CD8-positive, alpha-beta memory T cell (primary cell): ENCODE measurements around the gene FAM89B. TPM values are rescaled to one million over a fixed set of nuclear protein-coding genes. Genes with fewer than 3 reads are reported as not detected.
A peak's percentile ranks its signal among the peaks of the same experiment; 100 is the strongest.

Source experiments
- CTCF ChIA-PET: fragments of 350-600 bp; sonication (Branson Sonifier 250); formaldehyde crosslinking; loops from one replicate; lab custom pipeline; 2021; ENCODE audit warnings: antibody characterized with exemption; lab: Charles Lee
- POLR2A ChIA-PET: fragments of 350-600 bp; sonication (Branson Sonifier 250); formaldehyde crosslinking; loops from one replicate; lab custom pipeline; 2021; ENCODE audit warnings: antibody characterized with exemption; lab: Charles Lee
- DNase-seq, 5 donors: peaks; one replicate each; pipeline versions ENCODE4 v3.0.0 to v3.0.0-alpha.2; 2020 to 2022; ENCODE audit warnings: mixed read lengths in 1 of 5
- H3K27ac ChIP-seq: one replicate; pipeline ENCODE4 v1.7.0; 2013; ENCODE audit warnings: low read depth, mild to moderate bottlenecking, low read length, moderate library complexity
- H3K27me3 ChIP-seq: 2 replicates; pipeline ENCODE4 v1.7.0; 2013; ENCODE audit warnings: low read length, mild to moderate bottlenecking; ENCODE audit not compliant: insufficient read depth, poor library complexity, severe bottlenecking
- H3K36me3 ChIP-seq: 2 replicates; pipeline ENCODE4 v1.7.0; 2013; ENCODE audit warnings: mild to moderate bottlenecking, low read length, moderate library complexity; ENCODE audit not compliant: insufficient read depth
- H3K4me1 ChIP-seq: 2 replicates; pipeline ENCODE4 v1.7.0; 2013; ENCODE audit warnings: mild to moderate bottlenecking, low read length, moderate library complexity; ENCODE audit not compliant: insufficient read depth
- H3K4me3 ChIP-seq: 2 replicates; pipeline ENCODE4 v1.7.0; 2013; ENCODE audit warnings: mild to moderate bottlenecking, low read length
- H3K9me3 ChIP-seq: 2 replicates; pipeline ENCODE4 v1.7.0; 2013; ENCODE audit warnings: mild to moderate bottlenecking, low read length
- H3K27ac Mint-ChIP-seq, 8 donors: one replicate each; pipeline ENCODE4 v1.8.0; 2020 to 2021; ENCODE audit warnings: mixed read lengths in 8 of 8, mild to moderate bottlenecking in 6 of 8, inconsistent platforms in 3 of 8, moderate library complexity in 3 of 8
- H3K27me3 Mint-ChIP-seq, 2 donors: one replicate each; pipeline ENCODE4 v1.8.0; 2020 to 2021; ENCODE audit warnings: mixed read lengths in 2 of 2, mild to moderate bottlenecking in 1 of 2, moderate library complexity in 1 of 2
- H3K36me3 Mint-ChIP-seq, 3 donors: one replicate each; pipeline ENCODE4 v1.8.0; 2020 to 2021; ENCODE audit warnings: mixed read lengths in 3 of 3, inconsistent platforms in 1 of 3, mild to moderate bottlenecking in 1 of 3
- H3K4me1 Mint-ChIP-seq, 3 donors: one replicate each; pipeline ENCODE4 v1.8.0; 2020 to 2021; ENCODE audit warnings: mixed read lengths in 3 of 3, inconsistent platforms in 1 of 3, mild to moderate bottlenecking in 1 of 3
- H3K4me3 Mint-ChIP-seq, 7 donors: one replicate each; pipeline ENCODE4 v1.8.0; 2020 to 2021; ENCODE audit warnings: mixed read lengths in 7 of 7, mild to moderate bottlenecking in 6 of 7, moderate library complexity in 4 of 7, inconsistent platforms in 2 of 7
- H3K9me3 Mint-ChIP-seq, 5 donors: one replicate each; pipeline ENCODE4 v1.8.0; 2020 to 2022; ENCODE audit warnings: mixed read lengths in 5 of 5, mild to moderate bottlenecking in 3 of 5, moderate library complexity in 2 of 5, inconsistent platforms in 1 of 5
- polyA plus RNA-seq: library from polyadenylated mRNA; unstranded; fragments of 300-500 nt; fragmentation: Illumina TruSeq; gene quantifications from one replicate; pipeline ENCODE4 v1.2.3, GENCODE V29; 2021
- total RNA-seq, 2 experiments: library from RNA; stranded (reverse); gene quantifications; one replicate each; pipeline ENCODE4 v1.2.3, GENCODE V29; 2021

Gene FAM89B
- total and polyA plus RNA-seq, 3 experiments from 2014 or later, result 30.8 to 138 (median 34.1) TPM

- H3K4me1 Mint-ChIP-seq, result peaks cover 26 to 62% (median 31%) of the 10 kb centered on the region in 3 donors
- CTCF ChIA-PET, result interaction anchor here (1.1 to 2.6 kb wide), 11 partner anchors 9 to 244 kb away, joined by 3 to 28 read pairs (median 6); partner anchors contain the start of genes EHBP1L1, KAT5, MUS81 and RELA
- DNase-seq, result peak in 2 of 5 donors; percentile 18 to 47
- H3K27me3 ChIP-seq, result no peaks in the 10 kb centered on the region
- H3K27me3 Mint-ChIP-seq, result no peaks in the 10 kb centered on the region
- POLR2A ChIA-PET, result interaction anchor here (0.6 to 3.7 kb wide), 18 partner anchors 10 to 275 kb away, joined by 3 to 32 read pairs (median 8); partner anchors contain the start of genes CCDC85B, CFL1, EHBP1L1 and FAM89B
- no peaks in the 10 kb centered on the region for H3K9me3 Mint-ChIP-seq
- H3K36me3 ChIP-seq, result peaks cover 12% of the 10 kb centered on the region
- no peaks in the 10 kb centered on the region for H3K9me3 ChIP-seq
- H3K36me3 Mint-ChIP-seq, result peaks cover 0 to 59% (median 2%) of the 10 kb centered on the region in 3 donors
- H3K27ac Mint-ChIP-seq, result peak overlapping the region; percentile 88 to 100 (median 99)
- H3K4me1 ChIP-seq, result peaks cover 38% of the 10 kb centered on the region
- peak overlapping the region; percentile 89 to 99 (median 97) for H3K4me3 Mint-ChIP-seq
- peak overlapping the region; percentile 67 for H3K4me3 ChIP-seq
- peak overlapping the region; percentile 70 for H3K27ac ChIP-seq
Measured at GRCh38 chr11:65615950-65616574, 43.7 kb downstream of the FAM89B start.

- Histone ChIP-seq H3K27ac (peak overlapping the region; percentile 70), H3K4me3 (peak overlapping the region; percentile 62), H3K36me3 (peaks cover 16% of the 10 kb centered on the region), H3K27me3 (no peaks in the 10 kb centered on the region), H3K9me3 (no peaks in the 10 kb centered on the region), H3K4me1 (peaks cover 32% of the 10 kb centered on the region)
- no peaks in the 10 kb centered on the region for H3K9me3 Mint-ChIP-seq
- POLR2A ChIA-PET, result interaction anchor here (0.6 to 3.7 kb wide), 6 partner anchors 22 to 242 kb away, joined by 3 to 32 read pairs (median 4); partner anchors contain the start of genes CFL1, FAM89B and SIPA1
- CTCF ChIA-PET, result interaction anchor here (1.1 to 2.6 kb wide), 2 partner anchors 75 to 95 kb away, joined by 5 to 16 read pairs; partner anchors contain the start of gene KAT5
- DNase-seq, result no peak
- H3K27me3 Mint-ChIP-seq, result no peaks in the 10 kb centered on the region
- H3K4me3 Mint-ChIP-seq, result peak overlapping the region; percentile 89 to 96 (median 91)
- H3K4me1 Mint-ChIP-seq, result peaks cover 26 to 58% (median 31%) of the 10 kb centered on the region in 3 donors
- H3K36me3 Mint-ChIP-seq, result peaks cover 0 to 64% (median 2%) of the 10 kb centered on the region in 3 donors
- peak overlapping the region; percentile 74 to 99 (median 94) for H3K27ac Mint-ChIP-seq
Measured at GRCh38 chr11:65616575-65617001, 44.2 kb downstream of the FAM89B start.

- H3K27ac Mint-ChIP-seq, result peak overlapping the region; percentile 74 to 99 (median 94)
- peaks cover 16% of the 10 kb centered on the region for H3K36me3 ChIP-seq
- H3K4me1 Mint-ChIP-seq, result peaks cover 21 to 54% (median 24%) of the 10 kb centered on the region in 3 donors
- peaks cover 0 to 67% (median 3%) of the 10 kb centered on the region in 3 donors for H3K36me3 Mint-ChIP-seq
- CTCF ChIA-PET, result interaction anchor here (1.1 to 2.6 kb wide), 2 partner anchors 76 to 94 kb away, joined by 5 to 16 read pairs; partner anchors contain the start of gene KAT5
- peak overlapping the region; percentile 70 for H3K27ac ChIP-seq
- POLR2A ChIA-PET, result interaction anchor here (0.6 to 3.7 kb wide), 4 partner anchors 35 to 241 kb away, joined by 3 to 32 read pairs (median 4); partner anchors contain the start of genes CFL1 and FAM89B
- no peak overlapping the region for H3K4me3 ChIP-seq
- H3K27me3 Mint-ChIP-seq, result no peaks in the 10 kb centered on the region
- no peaks in the 10 kb centered on the region for H3K9me3 Mint-ChIP-seq
- no peak for DNase-seq
- H3K9me3 ChIP-seq, result no peaks in the 10 kb centered on the region
- H3K27me3 ChIP-seq, result no peaks in the 10 kb centered on the region
- H3K4me3 Mint-ChIP-seq, result peak overlapping the region; percentile 89 to 96 (median 91)
- peaks cover 25% of the 10 kb centered on the region for H3K4me1 ChIP-seq
Measured at GRCh38 chr11:65617136-65617850, 45.0 kb downstream of the FAM89B start.

GRCh38 chr11:65617990-65618751 lies 45.8 kb downstream of the FAM89B start:
- POLR2A ChIA-PET, result no interaction called here
- Mint-ChIP-seq H3K27ac (peak overlapping the region in 1 of 8 donors; percentile 19), H3K4me1 (peaks cover 15 to 45% (median 15%) of the 10 kb centered on the region in 3 donors), H3K9me3 (no peaks in the 10 kb centered on the region), H3K27me3 (no peaks in the 10 kb centered on the region), H3K36me3 (peaks cover 0 to 72% (median 3%) of the 10 kb centered on the region in 3 donors), H3K4me3 (peak overlapping the region in 2 of 7 donors; percentile 56 to 89)
- peaks cover 16% of the 10 kb centered on the region for H3K36me3 ChIP-seq
- H3K9me3 ChIP-seq, result no peaks in the 10 kb centered on the region
- CTCF ChIA-PET, result no interaction called here
- H3K27ac ChIP-seq, result no peak overlapping the region
- H3K27me3 ChIP-seq, result no peaks in the 10 kb centered on the region
- no peak overlapping the region for H3K4me3 ChIP-seq
- peaks cover 16% of the 10 kb centered on the region for H3K4me1 ChIP-seq
- no peak for DNase-seq

- no peak overlapping the region for H3K4me3 ChIP-seq
- ChIA-PET POLR2A (no interaction called here), CTCF (no interaction called here)
- no peak for DNase-seq
- H3K27me3 ChIP-seq, result no peaks in the 10 kb centered on the region
- H3K27ac ChIP-seq, result no peak overlapping the region
- peaks cover 20% of the 10 kb centered on the region for H3K36me3 ChIP-seq
- H3K9me3 ChIP-seq, result no peaks in the 10 kb centered on the region
- Mint-ChIP-seq H3K9me3 (no peaks in the 10 kb centered on the region), H3K4me1 (peaks cover 13 to 40% (median 14%) of the 10 kb centered on the region in 3 donors), H3K4me3 (peak overlapping the region in 3 of 7 donors; percentile 15 to 78 (median 54)), H3K27me3 (no peaks in the 10 kb centered on the region), H3K27ac (peak overlapping the region in 1 of 8 donors; percentile 61), H3K36me3 (peaks cover 0 to 78% (median 3%) of the 10 kb centered on the region in 3 donors)
- peaks cover 14% of the 10 kb centered on the region for H3K4me1 ChIP-seq
Measured at GRCh38 chr11:65618763-65619162, 46.4 kb downstream of the FAM89B start.

GRCh38 chr11:65619281-65619928 lies 47.1 kb downstream of the FAM89B start:
- peaks cover 14% of the 10 kb centered on the region for H3K4me1 ChIP-seq
- Mint-ChIP-seq H3K27me3 (no peaks in the 10 kb centered on the region), H3K4me1 (peaks cover 11 to 36% (median 14%) of the 10 kb centered on the region in 3 donors), H3K4me3 (peak overlapping the region in 2 of 7 donors; percentile 46 to 58), H3K36me3 (peaks cover 0 to 78% (median 3%) of the 10 kb centered on the region in 3 donors), H3K27ac (peak overlapping the region in 1 of 8 donors; percentile 38), H3K9me3 (no peaks in the 10 kb centered on the region)
- POLR2A ChIA-PET, result no interaction called here
- DNase-seq, result no peak
- CTCF ChIA-PET, result no interaction called here
- no peak overlapping the region for H3K4me3 ChIP-seq
- no peak overlapping the region for H3K27ac ChIP-seq
- no peaks in the 10 kb centered on the region for H3K27me3 ChIP-seq
- peaks cover 24% of the 10 kb centered on the region for H3K36me3 ChIP-seq
- no peaks in the 10 kb centered on the region for H3K9me3 ChIP-seq

- Histone ChIP-seq H3K9me3 (no peaks in the 10 kb centered on the region), H3K4me1 (peaks cover 14% of the 10 kb centered on the region), H3K27ac (no peak overlapping the region), H3K4me3 (no peak overlapping the region), H3K36me3 (peaks cover 24% of the 10 kb centered on the region), H3K27me3 (no peaks in the 10 kb centered on the region)
- Mint-ChIP-seq H3K36me3 (peaks cover 0 to 83% (median 3%) of the 10 kb centered on the region in 3 donors), H3K4me3 (no peak overlapping the region), H3K27ac (peak overlapping the region in 1 of 8 donors; percentile 15), H3K9me3 (no peaks in the 10 kb centered on the region), H3K27me3 (no peaks in the 10 kb centered on the region), H3K4me1 (peaks cover 11 to 36% (median 14%) of the 10 kb centered on the region in 3 donors)
- ChIA-PET POLR2A (no interaction called here), CTCF (no interaction called here)
- DNase-seq, result no peak
Measured at GRCh38 chr11:65620666-65621065, 48.3 kb downstream of the FAM89B start.
